Endothelial cell of umbilical vein (primary cell): Measurements from ENCODE around the gene IL15. TPM values are rescaled to one million over a fixed set of nuclear protein-coding genes. Genes with fewer than 3 reads are reported as not detected.

Experiments used
- BruUV-seq: library from RNA; stranded (reverse); fragments of 400-500 nt; replicated peaks from 2 replicates; lab custom pipeline; 2021; lab: Mats Ljungman, UMichigan
- CTCF ChIA-PET: fragments of 300-600, 350-600 bp; sonication (Branson Sonifier 250); formaldehyde crosslinking; loops from one replicate; lab custom pipeline; 2021; ENCODE audit warnings: antibody characterized with exemption, inconsistent platforms; lab: Charles Lee
- POLR2A ChIA-PET: fragments of 300-600, 350-600 bp; sonication (Branson Sonifier 250); formaldehyde crosslinking; loops from one replicate; lab custom pipeline; 2021; ENCODE audit warnings: antibody characterized with exemption, inconsistent platforms; lab: Charles Lee
- DNase-seq: peaks from one replicate; pipeline ENCODE4 v3.0.0-alpha.2; 2011; ENCODE audit warnings: low read depth, low spot score
- FAIRE-seq: peaks from 2 replicates; lab custom pipeline; 2011; peaks lifted over from hg19 to GRCh38; lab: Jason Lieb, UNC
- H2AFZ ChIP-seq: 2 replicates; pipeline ENCODE4 v1.6.0; 2012; ENCODE audit warnings: low read depth, low read length, control low read depth, inconsistent platforms
- H3K27ac ChIP-seq: 2 replicates; pipeline ENCODE4 v1.5.1; 2011; ENCODE audit warnings: low read depth, mild to moderate bottlenecking, control low read depth, low read length, moderate library complexity; ENCODE audit not compliant: insufficient read depth
- H3K27me3 ChIP-seq, 2 experiments: 2 replicates each; pipeline versions ENCODE4 v1.6.0 to v1.6.1; 2011; ENCODE audit warnings: low read length in 2 of 2, mixed read lengths in 1 of 2; ENCODE audit not compliant: control insufficient read depth in 2 of 2, insufficient read depth in 2 of 2
- H3K36me3 ChIP-seq, 2 experiments: 2 replicates in 1 of 2; 3 replicates in 1 of 2; pipeline ENCODE4 v1.5.1; 2011; ENCODE audit warnings: low read length in 2 of 2, mild to moderate bottlenecking in 1 of 2, moderate library complexity in 1 of 2; ENCODE audit not compliant: control insufficient read depth in 2 of 2, insufficient read depth in 2 of 2; ENCODE audit errors: extremely low read depth in 1 of 2
- H3K4me1 ChIP-seq: 3 replicates; pipeline ENCODE4 v1.5.1; 2011; ENCODE audit warnings: mild to moderate bottlenecking, low read length; ENCODE audit not compliant: control insufficient read depth, insufficient read depth; ENCODE audit errors: extremely low read depth
- H3K4me2 ChIP-seq: 2 replicates; pipeline ENCODE4 v1.6.1; 2011; ENCODE audit warnings: low read length, control low read depth, mixed read lengths; ENCODE audit not compliant: insufficient read depth
- H3K4me3 ChIP-seq, 3 experiments: fragments of 200-600 bp in 1 of 3; sonication (generic), shearing (Covaris generic) in 1 of 3; replicated peaks in 1 of 3; 2 replicates each; pipeline ENCODE4 v1.5.1; 2011 to 2016; ENCODE audit warnings: control low read depth in 3 of 3, low read length in 3 of 3, mild to moderate bottlenecking in 2 of 3, inconsistent platforms in 1 of 3, low read depth in 1 of 3, moderate library complexity in 1 of 3; ENCODE audit not compliant: insufficient read depth in 1 of 3
- H3K79me2 ChIP-seq: 2 replicates; pipeline ENCODE4 v1.6.0; 2012; ENCODE audit warnings: low read length, inconsistent platforms; ENCODE audit not compliant: control insufficient read depth, insufficient read depth
- H3K9ac ChIP-seq: replicated peaks from 2 replicates; pipeline ENCODE3; 2011; ENCODE audit warnings: low read length, control low read depth; ENCODE audit not compliant: insufficient read depth; ENCODE audit errors: extremely low read depth
- H3K9me1 ChIP-seq: replicated peaks from 3 replicates; pipeline ENCODE4 v1.6.0; 2011; ENCODE audit warnings: mild to moderate bottlenecking, low read length; ENCODE audit not compliant: control insufficient read depth, insufficient read depth; ENCODE audit errors: extremely low read depth
- H3K9me3 ChIP-seq: replicated peaks from 2 replicates; pipeline ENCODE4 v1.5.1; 2012; ENCODE audit warnings: low read length, inconsistent platforms; ENCODE audit not compliant: control insufficient read depth, insufficient read depth
- H4K20me1 ChIP-seq: replicated peaks from 2 replicates; pipeline ENCODE3; 2011; ENCODE audit warnings: mild to moderate bottlenecking, low read length; ENCODE audit not compliant: control insufficient read depth, insufficient read depth; ENCODE audit errors: extremely low read depth
- CTCF ChIP-seq, 2 donors: IDR thresholded peaks; 1 replicate in 1 of 2; 2 replicates in 1 of 2; pipeline ENCODE4 v1.5.1; 2011; ENCODE audit warnings: low read length in 2 of 2, mild to moderate bottlenecking in 2 of 2, moderate library complexity in 2 of 2, control low read depth in 1 of 2, inconsistent platforms in 1 of 2, low read depth in 1 of 2; ENCODE audit not compliant: insufficient read depth in 1 of 2; ENCODE audit errors: extremely low read depth in 1 of 2
- EZH2 ChIP-seq: IDR thresholded peaks from 2 replicates; pipeline ENCODE4 v1.6.1; 2012; ENCODE audit warnings: borderline replicate concordance, low read depth, mild to moderate bottlenecking, moderate library complexity, low read length, inconsistent platforms; ENCODE audit not compliant: severe bottlenecking
- FOS ChIP-seq: IDR thresholded peaks from 2 replicates; pipeline ENCODE4 v1.6.1; 2011; ENCODE audit warnings: mild to moderate bottlenecking, low read length, moderate library complexity, borderline replicate concordance; ENCODE audit not compliant: insufficient read depth
- GATA2 ChIP-seq: IDR thresholded peaks from 2 replicates; pipeline ENCODE4 v1.7.0; 2011; ENCODE audit warnings: low read depth, mild to moderate bottlenecking, moderate library complexity, mixed read lengths, low read length; ENCODE audit not compliant: insufficient read length, insufficient read depth
- JUN ChIP-seq: IDR thresholded peaks from 2 replicates; pipeline ENCODE4 v1.6.1; 2011; ENCODE audit warnings: borderline replicate concordance, low read depth; ENCODE audit not compliant: insufficient read length, insufficient read depth
- MAX ChIP-seq: IDR thresholded peaks from 2 replicates; pipeline ENCODE4 v1.6.1; 2011; ENCODE audit not compliant: insufficient read depth, insufficient read length
- MYC ChIP-seq: IDR thresholded peaks from one replicate; pipeline ENCODE4 v1.6.1; 2011; ENCODE audit warnings: mild to moderate bottlenecking, low read depth, low read length
- POLR2A ChIP-seq: IDR thresholded peaks from 2 replicates; pipeline ENCODE4 v1.6.1; 2012; ENCODE audit warnings: low read depth, mild to moderate bottlenecking, control low read depth, low read length
- POLR2AphosphoS5 ChIP-seq: IDR thresholded peaks from 2 replicates; pipeline ENCODE4 v1.6.1; 2012; ENCODE audit warnings: low read depth, mild to moderate bottlenecking, control low read depth, low read length, moderate library complexity; ENCODE audit not compliant: insufficient read depth
- dilution Hi-C: fragments of 300-500 bp; cut with MboI; formaldehyde crosslinking; loops from one replicate; pipeline ENCODE4 v1.15.0; 2019; ENCODE audit warnings: low sequenced_read_pairs; ENCODE audit not compliant: extremely low pct_ligation_motif_present
- intact Hi-C: fragments of 100-400 bp; cut with micrococcal nuclease; formaldehyde crosslinking; loops from one replicate; pipeline ENCODE4 v1.10.0; 2022
- polyA plus RNA-seq, 4 experiments: library from polyadenylated mRNA; depleted of rRNA in 3 of 4; stranded (reverse) in 3 of 4; unstranded in 1 of 4; fragments of >200 nt; gene quantifications; 2 replicates each; pipeline versions ENCODE4 v1.2.1 to v1.2.3, GENCODE V29; 2011 to 2012; ENCODE audit warnings: missing spikeins in 1 of 4
- total RNA-seq: library from RNA; stranded (reverse); gene quantifications from 2 replicates; pipeline ENCODE4 v1.2.3, GENCODE V29; 2021

The IL15 gene
- total and polyA plus RNA-seq, 2 donors (not counting 3 experiments of a cell fraction or from before 2014, with no cell fraction given) = 3.0 to 3.1 TPM

GRCh38 chr4:141642063-141642462 is 5.7 kb downstream of the IL15 start:
- ChIA-PET CTCF (interaction anchor here (1.5 kb wide), 2 partner anchors 12 to 20 kb away, joined by 3 to 6 read pairs; no protein-coding TSS in a partner anchor), POLR2A (no interaction called here)
- Histone ChIP-seq H3K27me3 (no peaks in the 10 kb centered on the region), H2AFZ (no peak overlapping the region), H3K9ac (no peak overlapping the region), H3K9me3 (no peaks in the 10 kb centered on the region), H3K4me1 (peaks cover 4% of the 10 kb centered on the region), H3K79me2 (no peaks in the 10 kb centered on the region), H3K4me2 (no peak overlapping the region), H3K36me3 (no peaks in the 10 kb centered on the region), H3K9me1 (no peaks in the 10 kb centered on the region), H3K27ac (no peak overlapping the region), H3K4me3 (no peak overlapping the region), H4K20me1 (no peaks in the 10 kb centered on the region)
- no TSS peak for BruUV-seq
- intact Hi-C loops (no loop called here), dilution Hi-C loops (no loop called here)
- FAIRE-seq (no peak), DNase-seq (no peak)
- no peak for TF ChIP-seq MAX
- no peak for TF ChIP-seq EZH2
- TF ChIP-seq MYC = no peak
- TF ChIP-seq FOS = no peak
- no peak for TF ChIP-seq GATA2
- no peak for TF ChIP-seq JUN
- TF ChIP-seq POLR2A = no peak
- no peak for TF ChIP-seq POLR2AphosphoS5
- no peak for TF ChIP-seq CTCF (IDR thresholded peaks at IDR 0.05; ENCODE audit: extremely low read depth in 1 of 2, insufficient read depth in 1 of 2, low read depth in 1 of 2, low read length in 2 of 2)
